H1 (cell line): ENCODE measurements around the gene DIPK1A. TPM values are rescaled to one million over a fixed set of nuclear protein-coding genes. Genes with fewer than 3 reads are reported as not detected.

Experiments
- CTCF ChIA-PET: fragments of 300-600 bp; sonication (Branson Sonifier 250); formaldehyde crosslinking; loops from one replicate; lab custom pipeline; 2021; ENCODE audit not compliant: partially characterized antibody; lab: Charles Lee
- POLR2A ChIA-PET: fragments of 300-600 bp; sonication (Branson Sonifier 250); formaldehyde crosslinking; loops from one replicate; lab custom pipeline; 2021; ENCODE audit warnings: inconsistent platforms; ENCODE audit not compliant: partially characterized antibody; lab: Charles Lee
- DNase-seq, 2 experiments: peaks; one replicate each; pipeline versions ENCODE4 v3.0.0 to v3.0.0-alpha.2; 2010 to 2022; ENCODE audit warnings: low spot score in 2 of 2, low read depth in 1 of 2, mixed read lengths in 1 of 2
- FAIRE-seq: peaks from 2 replicates; lab custom pipeline; 2011; peaks lifted over from hg19 to GRCh38; lab: Jason Lieb, UNC
- H2AFZ ChIP-seq: 2 replicates; pipeline ENCODE4 v1.8.1; 2012; ENCODE audit warnings: low read length, inconsistent platforms
- H2AK5ac ChIP-seq: 2 replicates; pipeline ENCODE4 v1.6.1; 2013; ENCODE audit warnings: low read depth, low read length
- H2BK120ac ChIP-seq: replicated peaks from 2 replicates; pipeline ENCODE3; 2013; ENCODE audit warnings: low read depth, low read length, inconsistent platforms
- H2BK12ac ChIP-seq: 2 replicates; pipeline ENCODE4 v1.6.1; 2013; ENCODE audit warnings: low read depth, low read length
- H2BK15ac ChIP-seq: 2 replicates; pipeline ENCODE4 v1.6.1; 2013; ENCODE audit warnings: low read length
- H2BK20ac ChIP-seq: 2 replicates; pipeline ENCODE4 v1.6.1; 2013; ENCODE audit warnings: low read length
- H2BK5ac ChIP-seq: 2 replicates; pipeline ENCODE4 v1.6.1; 2013; ENCODE audit warnings: low read depth, low read length
- H3K14ac ChIP-seq: 2 replicates; pipeline ENCODE4 v1.6.1; 2013; ENCODE audit warnings: inconsistent platforms; ENCODE audit not compliant: insufficient read length
- H3K18ac ChIP-seq: 2 replicates; pipeline ENCODE4 v1.6.1; 2013; ENCODE audit warnings: low read length; ENCODE audit errors: extremely low read depth
- H3K23ac ChIP-seq: 2 replicates; pipeline ENCODE4 v1.6.1; 2013; ENCODE audit warnings: inconsistent platforms; ENCODE audit not compliant: insufficient read length
- H3K23me2 ChIP-seq: 2 replicates; pipeline ENCODE4 v1.6.1; 2013; ENCODE audit warnings: low read depth, low read length
- H3K27ac ChIP-seq: 2 replicates; pipeline ENCODE4 v1.6.1; 2011; ENCODE audit warnings: low read depth, low read length, inconsistent platforms
- H3K27me3 ChIP-seq, 4 experiments: replicated peaks in 1 of 4; 1 replicate in 1 of 4; 2 replicates in 3 of 4; pipeline versions ENCODE4 v1.6.1 to v1.8.1; 2011 to 2013; ENCODE audit warnings: low read length in 3 of 4, mild to moderate bottlenecking in 3 of 4, inconsistent platforms in 2 of 4, mixed read lengths in 2 of 4, moderate library complexity in 1 of 4; ENCODE audit not compliant: control insufficient read depth in 3 of 4, insufficient read depth in 3 of 4; ENCODE audit errors: extremely low read depth in 1 of 4
- H3K36me3 ChIP-seq, 4 experiments: 2 replicates each; pipeline versions ENCODE4 v1.6.1 to v1.8.1; 2011 to 2013; ENCODE audit warnings: mild to moderate bottlenecking in 4 of 4, low read length in 3 of 4, moderate library complexity in 2 of 4, control low read depth in 1 of 4, inconsistent platforms in 1 of 4; ENCODE audit not compliant: insufficient read depth in 4 of 4, control insufficient read depth in 2 of 4
- H3K4ac ChIP-seq: replicated peaks from 2 replicates; pipeline ENCODE3; 2013; ENCODE audit warnings: low read length, low read depth, mixed read lengths, inconsistent platforms; ENCODE audit not compliant: insufficient read length
- H3K4me1 ChIP-seq, 4 experiments: replicated peaks in 1 of 4; 1 replicate in 1 of 4; 2 replicates in 3 of 4; pipeline versions ENCODE4 v1.6.1 to v1.8.1; 2011 to 2013; ENCODE audit warnings: low read length in 3 of 4, inconsistent platforms in 2 of 4, mixed read lengths in 1 of 4; ENCODE audit not compliant: insufficient read depth in 4 of 4, control insufficient read depth in 3 of 4
- H3K4me2 ChIP-seq, 2 experiments: 2 replicates each; pipeline versions ENCODE4 v1.6.1 to v1.8.1; 2011 to 2013; ENCODE audit warnings: low read depth in 2 of 2, low read length in 2 of 2, control low read depth in 1 of 2, inconsistent platforms in 1 of 2, mild to moderate bottlenecking in 1 of 2; ENCODE audit not compliant: insufficient read depth in 1 of 2
- H3K4me3 ChIP-seq, 4 experiments: fragments of 200-600, 300-600 bp in 1 of 4; sonication (generic), shearing (Covaris generic), sonication (Bioruptor Twin) in 1 of 4; 2 replicates each; pipeline versions ENCODE4 v1.5.1 to v1.8.1; 2011 to 2016; ENCODE audit warnings: low read length in 4 of 4, low read depth in 3 of 4, control low read depth in 2 of 4, inconsistent platforms in 2 of 4, mild to moderate bottlenecking in 2 of 4, mixed read lengths in 1 of 4, moderate library complexity in 1 of 4; ENCODE audit not compliant: insufficient read depth in 2 of 4; ENCODE audit errors: extremely low read depth in 1 of 4
- H3K56ac ChIP-seq: replicated peaks from 2 replicates; pipeline ENCODE3; 2013; ENCODE audit warnings: low read depth, mild to moderate bottlenecking, mixed read lengths, low read length, inconsistent platforms; ENCODE audit not compliant: insufficient read length
- H3K79me1 ChIP-seq: 2 replicates; pipeline ENCODE4 v1.6.1; 2013; ENCODE audit warnings: low read depth, low read length, control low read depth
- H3K79me2 ChIP-seq, 2 experiments: 2 replicates each; pipeline versions ENCODE4 v1.6.1 to v1.8.1; 2012 to 2013; ENCODE audit warnings: low read length in 2 of 2, mild to moderate bottlenecking in 2 of 2, inconsistent platforms in 1 of 2; ENCODE audit not compliant: insufficient read depth in 2 of 2, control insufficient read depth in 1 of 2
- H3K9ac ChIP-seq, 4 experiments: replicated peaks in 1 of 4; 1 replicate in 1 of 4; 2 replicates in 3 of 4; pipeline versions ENCODE4 v1.6.1 to v1.8.1; 2011 to 2013; ENCODE audit warnings: low read depth in 3 of 4, low read length in 3 of 4, control low read depth in 2 of 4, mild to moderate bottlenecking in 2 of 4, moderate library complexity in 2 of 4, inconsistent platforms in 1 of 4; ENCODE audit errors: extremely low read depth in 1 of 4
- H3K9me3 ChIP-seq, 2 experiments: 2 replicates each; pipeline versions ENCODE4 v1.6.1 to v1.8.1; 2012 to 2013; ENCODE audit warnings: mild to moderate bottlenecking in 2 of 2, moderate library complexity in 2 of 2, control low read depth in 1 of 2, inconsistent platforms in 1 of 2, low read depth in 1 of 2, low read length in 1 of 2, mixed read lengths in 1 of 2; ENCODE audit not compliant: insufficient read depth in 2 of 2
- H4K20me1 ChIP-seq, 2 experiments: replicated peaks in 1 of 2; 2 replicates each; pipeline versions ENCODE3 to v1.8.1; 2011 to 2013; ENCODE audit warnings: inconsistent platforms in 2 of 2, low read length in 2 of 2, mild to moderate bottlenecking in 1 of 2; ENCODE audit not compliant: insufficient read depth in 2 of 2, control insufficient read depth in 1 of 2
- H4K5ac ChIP-seq: 2 replicates; pipeline ENCODE4 v1.6.1; 2013; ENCODE audit warnings: low read length, low read depth, mixed read lengths, inconsistent platforms; ENCODE audit not compliant: insufficient read length
- H4K8ac ChIP-seq: 2 replicates; pipeline ENCODE4 v1.8.0; 2013; ENCODE audit warnings: mild to moderate bottlenecking, moderate library complexity, low read length, inconsistent platforms; ENCODE audit not compliant: insufficient read depth; ENCODE audit errors: extremely low read depth
- H4K91ac ChIP-seq: replicated peaks from 2 replicates; pipeline ENCODE3; 2013; ENCODE audit warnings: low read length, mixed read lengths, inconsistent platforms; ENCODE audit not compliant: insufficient read length
- BACH1 ChIP-seq: IDR thresholded peaks from 2 replicates; pipeline ENCODE4 v1.6.1; 2012; ENCODE audit warnings: low read length, improper control_type of control experiment
- JUN ChIP-seq: IDR thresholded peaks from 2 replicates; pipeline ENCODE4 v1.6.1; 2011; ENCODE audit warnings: low read depth, mild to moderate bottlenecking, improper control_type of control experiment, low read length
- POLR2A ChIP-seq, 2 experiments: IDR thresholded peaks; 1 replicate in 1 of 2; 2 replicates in 1 of 2; pipeline ENCODE4 v1.6.1; 2011; ENCODE audit warnings: low read depth in 2 of 2, low read length in 2 of 2, mild to moderate bottlenecking in 2 of 2; ENCODE audit errors: control extremely low read depth in 1 of 2
- WGBS, 2 experiments: shearing (Covaris generic) in 1 of 2; methylation state at CpG; one replicate each; pipeline versions ENCODE4 v1.1.6 to v1.1.7; 2013 to 2015; ENCODE audit warnings: low lambda C conversion rate in 2 of 2, mixed read lengths in 2 of 2, inconsistent platforms in 1 of 2, low coverage in 1 of 2, missing lambda C conversion rate in 1 of 2; ENCODE audit not compliant: insufficient replicate concordance in 2 of 2, insufficient coverage in 1 of 2, insufficient read length in 1 of 2; ENCODE audit errors: extremely low coverage in 1 of 2, missing lambda C conversion rate in 1 of 2; 5-methylcytosine and 5-hydroxymethylcytosine counted together
- polyA plus RNA-seq, 7 experiments: library from polyadenylated mRNA; depleted of rRNA in 3 of 7; stranded (reverse) in 5 of 7; unstranded in 2 of 7; fragments of >200 nt in 5 of 7; fragments of 200-250 nt in 2 of 7; gene quantifications; 1 replicate in 5 of 7; 2 replicates in 1 of 7; 4 replicates in 1 of 7; pipeline versions ENCODE4 v1.2.1 to v1.2.3, GENCODE V29; 2011 to 2013; ENCODE audit warnings: missing spikeins in 2 of 7, mixed read lengths in 2 of 7
- total RNA-seq: library from RNA; stranded (reverse); fragmentation: NEBNext Ultra II Directional; extraction: Animal tissue kit (Norgen Biotek cat#: 25700); gene quantifications from 2 replicates; pipeline ENCODE4 v1.2.1, GENCODE V29; 2021

Gene DIPK1A
- total and polyA plus RNA-seq, 2 of the 8 experiments (the other 6 are each of a cell fraction or from before 2014, with no cell fraction given): 2.5 to 5.0 TPM

DNA sequence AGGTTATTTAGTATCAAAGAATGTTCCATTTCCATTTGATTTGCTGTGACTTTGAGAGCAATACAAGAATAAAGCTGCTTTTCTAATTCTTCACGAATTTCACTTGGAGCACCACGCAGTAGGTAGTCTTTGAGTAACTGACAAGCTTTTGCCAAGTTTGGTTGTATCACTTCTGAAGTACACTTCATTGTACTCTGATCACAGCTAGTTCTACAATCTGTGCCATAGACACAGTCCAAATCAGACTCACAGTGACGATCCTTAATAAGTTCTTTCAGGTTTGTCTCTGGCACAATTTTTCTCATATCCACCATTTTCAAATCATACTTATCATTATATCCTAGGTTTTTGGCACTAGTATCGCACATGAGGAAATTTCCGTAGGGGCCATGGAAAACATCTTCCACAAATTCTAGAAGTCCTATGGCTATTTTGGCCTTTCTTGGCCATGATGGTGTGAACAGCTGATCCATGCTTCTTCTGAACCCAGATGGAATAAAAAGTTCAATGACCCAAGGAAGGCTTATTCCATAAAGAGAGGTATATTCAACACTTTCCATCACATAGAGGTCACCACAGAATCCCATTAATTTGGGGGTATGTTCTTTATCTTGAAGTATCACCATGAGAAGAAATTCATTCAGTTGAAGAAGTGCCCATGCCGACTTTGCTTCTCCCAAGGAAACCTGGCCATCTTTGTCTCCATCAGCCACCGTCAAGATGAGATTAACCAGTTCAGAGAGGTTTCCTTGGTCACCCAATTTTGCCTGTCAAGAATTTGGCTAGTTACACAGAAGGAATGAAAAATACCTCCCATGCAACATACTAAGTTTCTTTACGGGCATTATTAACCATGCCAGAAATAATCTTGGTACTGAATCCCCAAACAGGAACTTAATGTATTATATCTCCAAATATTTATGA is 117.6 kb downstream of the DIPK1A start:
- no peak overlapping the region for H2BK120ac ChIP-seq
- no peak overlapping the region for H4K5ac ChIP-seq
- no peak overlapping the region for H2AFZ ChIP-seq
- WGBS, 2 experiments: 93% methylated on average over 8 of the region's 8 CpGs; no CpG with 5 or more reads in 1 of the 2 experiments
- no peak overlapping the region for H3K4me3 ChIP-seq
- peaks cover 5 to 11% of the 10 kb centered on the region in 2 experiments for H4K20me1 ChIP-seq
- ChIA-PET CTCF (interaction anchor here (1.4 to 1.6 kb wide), 3 partner anchors 12 to 151 kb away, joined by 4 to 8 read pairs (median 7); partner anchors contain the start of gene RPL5), POLR2A (interaction anchor here (0.7 to 4.9 kb wide), 10 partner anchors 9 to 246 kb away, joined by 3 to 72 read pairs (median 4); partner anchors contain the start of gene RPL5)
- no peak overlapping the region for H2BK15ac ChIP-seq
- H2BK20ac ChIP-seq: no peak overlapping the region
- no peaks in the 10 kb centered on the region for H3K23me2 ChIP-seq
- peaks cover 0 to 16% of the 10 kb centered on the region in 2 experiments; a peak in 3 of 4 replicates for H3K79me2 ChIP-seq
- no peak overlapping the region for H3K56ac ChIP-seq
- H3K4me1 ChIP-seq: no peaks in the 10 kb centered on the region
- no peak overlapping the region for H3K9ac ChIP-seq
- no peak overlapping the region for H2BK5ac ChIP-seq
- peaks cover 18 to 56% (median 45%) of the 10 kb centered on the region in 4 experiments for H3K36me3 ChIP-seq
- no peak overlapping the region for H2BK12ac ChIP-seq
- no peak overlapping the region for H3K23ac ChIP-seq
- no peak for FAIRE-seq
- TF ChIP-seq POLR2A (IDR thresholded peaks at IDR 0.05; ENCODE audit: control extremely low read depth in 1 of 2, low read depth in 2 of 2, low read length in 2 of 2): peak; percentile 1 to 49; a peak in 2 of 3 replicates
- TF ChIP-seq BACH1: no peak
- TF ChIP-seq JUN: no peak
- H4K8ac ChIP-seq: no peak overlapping the region
- DNase-seq: no peak
- H3K14ac ChIP-seq: no peak overlapping the region
- H3K79me1 ChIP-seq: no peaks in the 10 kb centered on the region; the same call in 1 of the 2 replicates
- H2AK5ac ChIP-seq: no peak overlapping the region
- H3K9me3 ChIP-seq: no peaks in the 10 kb centered on the region
- H4K91ac ChIP-seq: no peak overlapping the region
- no peak overlapping the region for H3K4me2 ChIP-seq
- H3K4ac ChIP-seq: no peak overlapping the region
- H3K27ac ChIP-seq: no peak overlapping the region
- H3K18ac ChIP-seq: no peak overlapping the region
- no peaks in the 10 kb centered on the region for H3K27me3 ChIP-seq
